GM21447 (cell line): ENCODE results near the gene TANGO6.
"Not testable (repeated sequence)": the region's sequence is repeated elsewhere in the genome, so short reads cannot be mapped to it uniquely, and the experiment has no call there.

Experiments
- ATAC-seq: cut with Tn5 transposase; IDR thresholded peaks from one replicate; pipeline ENCODE4 v1.9.1; 2021; ENCODE audit not compliant: unreplicated experiment

TANGO6 gene

DNA sequence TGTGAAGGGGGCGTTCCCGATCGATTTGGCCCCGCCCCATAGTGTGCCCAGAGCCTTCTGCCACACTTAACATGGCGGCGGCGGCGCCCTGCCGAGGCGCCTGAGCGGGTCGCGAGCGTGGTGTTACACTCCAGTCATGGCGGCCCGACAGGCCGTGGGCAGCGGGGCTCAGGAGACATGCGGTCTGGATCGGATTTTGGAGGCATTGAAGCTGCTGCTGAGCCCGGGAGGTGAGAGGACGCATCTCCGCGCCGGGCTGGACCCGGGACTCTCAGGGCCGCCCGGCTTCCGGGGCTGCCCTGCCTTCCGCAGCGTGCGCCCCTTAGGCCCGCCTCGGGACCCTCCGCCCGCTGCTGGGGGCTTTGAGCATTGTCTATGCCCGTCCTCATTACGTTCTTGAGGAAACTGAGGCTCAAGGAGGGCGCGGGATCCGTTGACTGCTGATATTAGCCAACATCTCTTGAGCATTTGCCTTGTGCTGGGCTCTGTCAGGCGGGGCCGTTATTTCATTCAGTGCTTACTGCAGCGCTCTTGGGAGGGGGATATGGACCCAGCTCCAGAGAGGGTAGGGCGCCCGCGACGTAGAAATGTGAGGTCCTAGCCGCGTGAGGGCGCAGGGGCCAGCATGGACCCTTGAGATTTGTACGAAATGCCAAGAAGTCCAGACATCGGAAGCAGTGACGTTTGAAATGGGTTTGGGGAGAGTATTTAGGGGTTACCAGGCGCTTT is at the start of gene TANGO6:
Gene TANGO6, plus strand, starts transcription at position 50 of the 729 bp plus-strand sequence. Its CDS starts 87 bp downstream, at position 137.
- peak; percentile 88 for ATAC-seq

DNA sequence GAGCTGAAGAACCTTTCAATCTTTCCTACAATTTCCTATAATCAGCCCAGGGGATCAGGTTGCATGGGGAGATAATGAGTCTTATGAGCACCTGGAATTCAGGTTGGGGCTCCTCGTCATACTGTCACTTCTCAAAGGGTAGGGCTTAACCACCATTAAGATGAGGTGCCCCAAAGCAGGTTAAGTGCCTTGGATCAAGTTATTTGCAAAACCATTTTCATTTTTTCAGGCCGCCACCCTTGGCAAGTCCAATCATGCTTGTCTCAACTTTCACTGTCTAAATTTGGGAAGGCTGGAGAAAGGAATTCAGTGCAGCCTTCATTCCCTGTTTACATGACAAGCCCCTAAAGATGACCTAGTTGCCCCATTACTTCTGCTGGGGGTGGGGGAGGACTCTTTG is 44.9 kb upstream of the TANGO6 start:
- no peak for ATAC-seq

DNA sequence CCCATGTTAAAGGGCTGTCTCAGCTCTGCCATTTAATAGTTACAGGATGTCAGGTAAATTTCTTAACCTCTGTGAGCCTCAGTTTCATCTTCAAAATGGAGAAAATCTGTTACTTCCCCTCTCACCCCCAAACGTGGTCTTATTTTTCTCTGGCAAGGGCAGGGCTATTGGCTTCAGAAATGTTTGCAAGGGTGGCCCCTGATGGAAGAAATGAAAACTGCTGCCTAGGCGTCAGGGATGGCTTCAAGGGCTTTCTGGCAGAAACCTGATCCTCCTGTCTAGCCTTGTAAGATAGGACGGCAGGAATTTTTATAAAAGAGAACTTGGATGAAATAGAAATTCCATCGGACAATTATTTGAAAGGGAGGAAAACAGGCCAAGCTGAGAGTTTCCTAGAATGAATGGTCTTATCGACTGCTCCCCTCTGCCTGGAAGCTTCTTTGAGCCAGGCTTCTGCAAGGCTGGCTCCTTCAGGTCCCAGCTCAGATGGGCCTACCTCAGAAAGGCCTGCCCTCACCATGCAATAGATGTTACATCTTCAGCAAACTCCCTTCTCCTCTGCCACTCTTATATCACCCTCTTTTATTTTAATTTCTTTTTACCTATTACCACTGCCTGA is 43.0 kb upstream of the TANGO6 start:
- ATAC-seq: peak; percentile 80

DNA sequence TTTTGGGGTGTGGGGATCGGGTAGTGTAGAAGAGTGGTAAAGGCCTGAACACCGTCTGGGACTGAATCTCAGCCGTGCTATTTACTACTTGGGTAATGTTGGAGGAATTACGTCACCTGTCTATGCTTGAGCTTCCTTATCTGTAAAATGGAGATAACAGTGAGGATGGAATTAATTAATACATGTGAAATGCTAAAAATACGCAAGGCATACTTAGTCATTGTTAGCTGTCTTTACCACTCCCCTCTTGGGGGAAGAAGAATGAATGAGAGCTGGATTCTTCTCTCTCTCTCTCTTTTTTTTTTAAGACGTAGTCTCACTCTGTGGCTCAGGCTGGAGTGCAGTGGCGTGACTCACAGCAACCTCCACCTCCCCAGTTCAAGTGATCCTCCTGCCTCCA is 41.1 kb upstream of the TANGO6 start:
- ATAC-seq: no peak

DNA sequence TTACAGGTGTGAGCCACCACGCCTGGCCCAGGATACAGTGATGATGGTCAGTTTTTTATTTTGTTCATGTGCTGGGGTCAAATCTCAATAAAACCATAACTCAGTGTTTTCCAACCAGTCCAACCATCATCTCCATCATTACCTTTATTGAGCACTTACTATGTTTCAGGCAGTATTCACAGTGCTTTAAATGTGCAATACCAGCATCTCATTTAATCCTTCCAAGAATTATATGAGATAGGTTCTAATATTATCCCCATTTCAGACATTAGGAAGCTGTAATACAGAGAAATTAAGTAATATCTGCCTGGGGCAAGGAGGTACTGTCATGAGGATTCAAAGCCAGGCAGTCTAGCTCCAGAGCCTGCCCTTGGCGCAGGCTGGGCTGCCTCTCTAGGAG is 36.9 kb upstream of the TANGO6 start:
- no peak for ATAC-seq

DNA sequence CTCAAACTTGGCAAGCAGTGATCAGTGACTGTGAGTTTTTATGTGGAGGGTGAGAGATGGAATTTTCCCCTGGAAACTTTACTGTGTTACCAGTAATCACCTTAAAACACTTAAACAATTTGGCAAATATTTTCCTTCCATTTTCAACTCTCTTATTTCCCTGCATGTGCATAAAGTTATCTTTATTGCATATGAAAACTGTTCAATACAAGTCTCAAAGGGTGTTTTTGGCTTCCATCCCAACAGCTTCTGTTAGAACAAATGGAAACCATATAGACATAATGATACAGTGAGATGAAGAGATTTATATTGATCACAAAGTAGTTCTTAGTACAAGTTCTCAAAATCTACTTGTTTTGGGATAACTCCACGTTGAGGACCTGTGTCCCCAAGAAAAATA is 36.4 kb upstream of the TANGO6 start:
- ATAC-seq: no peak

DNA sequence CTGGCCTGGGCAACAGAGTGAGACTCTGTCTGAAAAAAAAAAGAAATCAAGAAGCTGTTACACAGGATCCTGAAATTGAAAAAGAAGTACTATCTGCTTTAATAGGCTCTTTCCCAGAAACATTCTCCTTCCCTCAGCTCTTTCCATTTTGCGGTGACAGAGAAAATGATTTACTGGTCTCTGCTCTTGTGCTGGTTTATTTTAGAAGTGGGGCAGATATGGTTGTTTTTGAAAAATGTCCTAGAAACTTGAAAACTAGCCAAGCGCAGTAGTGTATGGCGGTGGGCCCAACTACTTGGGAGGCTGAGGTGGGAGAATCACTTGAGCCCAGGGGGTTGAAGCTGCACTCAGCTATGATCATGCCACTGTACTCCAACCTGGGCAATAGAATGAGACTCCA is 28.8 kb upstream of the TANGO6 start:
- no peak for ATAC-seq

DNA sequence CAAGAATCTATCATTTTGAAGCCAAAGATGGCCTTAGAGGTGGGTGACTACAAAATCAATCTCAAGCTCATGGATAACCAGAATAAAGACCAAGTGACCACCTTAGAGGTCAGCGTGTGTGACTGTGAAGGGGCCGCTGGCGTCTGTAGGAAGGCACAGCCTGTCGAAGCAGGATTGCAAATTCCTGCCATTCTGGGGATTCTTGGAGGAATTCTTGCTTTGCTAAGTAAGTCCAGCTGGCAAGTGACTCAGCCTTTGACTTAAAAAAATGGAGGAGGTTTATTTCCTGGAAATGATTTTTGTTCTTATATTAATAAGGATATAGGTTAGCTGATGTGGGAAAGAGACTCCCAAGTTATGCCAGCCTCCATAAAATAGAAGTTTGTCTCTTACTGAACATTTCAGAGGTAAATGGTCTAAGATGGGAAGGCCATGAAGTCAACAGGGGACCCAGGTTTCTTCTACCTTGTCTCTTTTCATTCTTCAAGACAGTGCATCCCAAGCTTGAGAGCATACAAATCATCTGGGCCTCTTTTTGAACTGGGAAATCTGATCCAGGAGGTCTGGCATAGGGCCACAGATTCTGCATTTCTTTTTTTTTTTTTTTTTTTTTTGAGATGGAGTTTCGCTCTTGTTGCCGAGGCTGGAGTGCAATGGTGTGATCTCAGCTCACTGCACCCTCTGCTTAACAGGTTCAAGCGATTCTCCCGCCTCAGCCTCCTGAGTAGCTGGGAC is 19.8 kb upstream of the TANGO6 start:
- ATAC-seq: no peak

DNA sequence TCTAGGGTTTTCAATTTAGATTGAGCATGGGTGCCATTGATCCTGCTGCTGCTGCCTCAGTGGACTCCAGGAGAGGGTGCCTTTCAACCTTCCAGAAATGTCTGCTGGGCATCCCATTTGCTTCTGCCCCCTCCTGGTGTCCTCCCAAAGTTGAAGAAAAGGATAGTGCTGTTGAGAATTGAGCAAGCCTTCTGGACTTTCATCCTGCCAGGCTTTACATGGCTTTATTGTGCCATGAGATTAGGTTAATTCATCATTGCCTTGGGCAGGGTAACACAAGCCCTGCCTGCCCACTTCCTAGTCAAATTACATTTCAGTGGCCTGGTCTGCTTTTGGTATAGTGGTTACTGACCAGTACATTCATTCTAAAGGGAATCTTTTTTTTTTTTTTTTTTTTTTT is 17.9 kb upstream of the TANGO6 start:
- no peak for ATAC-seq

DNA sequence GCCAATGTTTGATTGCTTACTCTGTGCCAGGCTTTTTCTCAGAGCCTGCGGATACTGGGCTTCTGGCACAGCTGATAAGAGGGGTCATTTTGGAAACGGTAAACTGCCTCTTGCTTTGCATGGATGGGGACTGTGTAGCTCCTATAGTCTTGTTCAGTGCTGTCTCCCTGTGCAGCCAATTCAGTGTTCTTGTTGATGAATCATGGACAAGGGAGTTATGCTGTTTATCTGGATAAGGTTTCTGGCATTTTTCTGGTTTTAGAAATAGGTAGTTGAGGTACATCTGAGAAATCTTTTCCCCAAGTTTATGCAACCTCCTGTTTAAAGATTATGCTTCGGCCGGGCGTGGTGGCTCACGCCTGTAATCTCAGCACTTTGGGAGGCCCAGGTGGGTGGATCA is 16.7 kb upstream of the TANGO6 start:
- no peak for ATAC-seq

DNA sequence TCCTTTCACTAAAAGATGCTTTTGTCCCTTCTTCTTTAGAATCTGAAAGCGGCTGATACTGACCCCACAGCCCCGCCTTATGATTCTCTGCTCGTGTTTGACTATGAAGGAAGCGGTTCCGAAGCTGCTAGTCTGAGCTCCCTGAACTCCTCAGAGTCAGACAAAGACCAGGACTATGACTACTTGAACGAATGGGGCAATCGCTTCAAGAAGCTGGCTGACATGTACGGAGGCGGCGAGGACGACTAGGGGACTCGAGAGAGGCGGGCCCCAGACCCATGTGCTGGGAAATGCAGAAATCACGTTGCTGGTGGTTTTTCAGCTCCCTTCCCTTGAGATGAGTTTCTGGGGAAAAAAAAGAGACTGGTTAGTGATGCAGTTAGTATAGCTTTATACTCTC is 10.1 kb upstream of the TANGO6 start:
- ATAC-seq: no peak

DNA sequence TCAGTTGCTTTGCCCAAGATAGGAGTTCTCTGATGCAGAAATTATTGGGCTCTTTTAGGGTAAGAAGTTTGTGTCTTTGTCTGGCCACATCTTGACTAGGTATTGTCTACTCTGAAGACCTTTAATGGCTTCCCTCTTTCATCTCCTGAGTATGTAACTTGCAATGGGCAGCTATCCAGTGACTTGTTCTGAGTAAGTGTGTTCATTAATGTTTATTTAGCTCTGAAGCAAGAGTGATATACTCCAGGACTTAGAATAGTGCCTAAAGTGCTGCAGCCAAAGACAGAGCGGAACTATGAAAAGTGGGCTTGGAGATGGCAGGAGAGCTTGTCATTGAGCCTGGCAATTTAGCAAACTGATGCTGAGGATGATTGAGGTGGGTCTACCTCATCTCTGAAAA is 8.8 kb upstream of the TANGO6 start:
- ATAC-seq: no peak

DNA sequence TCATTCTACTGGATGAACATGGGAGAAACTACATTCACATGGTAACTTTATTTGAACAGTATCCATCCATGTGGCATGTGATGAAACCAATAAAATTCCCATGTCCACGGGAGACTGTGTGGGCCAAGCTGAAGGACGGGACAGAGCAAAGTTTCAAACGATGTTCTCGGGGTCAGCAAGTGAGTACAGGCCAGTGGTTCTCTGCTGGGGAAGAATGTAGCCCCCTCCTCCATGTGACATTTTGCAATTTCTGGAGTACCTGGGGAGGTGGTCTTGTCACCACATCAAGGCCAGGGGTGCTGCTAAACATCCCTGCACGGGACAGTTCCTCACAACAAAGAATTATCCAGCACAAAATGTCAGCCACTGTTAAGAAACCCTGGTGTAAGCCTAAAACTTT is 7.4 kb upstream of the TANGO6 start:
- no peak for ATAC-seq

DNA sequence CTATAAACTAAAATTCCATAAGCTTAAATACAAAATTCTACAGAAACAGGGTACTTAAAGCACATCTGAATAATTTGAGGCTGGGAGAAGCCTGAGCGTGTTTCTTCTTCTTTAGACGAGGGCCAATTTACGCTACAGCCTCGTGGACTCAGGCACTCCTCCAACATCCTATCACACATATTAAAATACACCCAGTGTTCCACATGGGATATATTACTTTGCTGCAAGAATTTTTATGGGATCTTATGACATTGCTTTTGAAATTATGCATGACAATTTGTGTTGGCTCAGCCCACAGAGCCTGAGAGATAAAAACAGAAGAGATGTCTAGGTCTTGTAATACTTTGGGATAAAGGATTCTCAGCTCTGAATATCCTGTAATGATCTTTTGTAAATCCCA is 3.5 kb upstream of the TANGO6 start:
- ATAC-seq: no peak

DNA sequence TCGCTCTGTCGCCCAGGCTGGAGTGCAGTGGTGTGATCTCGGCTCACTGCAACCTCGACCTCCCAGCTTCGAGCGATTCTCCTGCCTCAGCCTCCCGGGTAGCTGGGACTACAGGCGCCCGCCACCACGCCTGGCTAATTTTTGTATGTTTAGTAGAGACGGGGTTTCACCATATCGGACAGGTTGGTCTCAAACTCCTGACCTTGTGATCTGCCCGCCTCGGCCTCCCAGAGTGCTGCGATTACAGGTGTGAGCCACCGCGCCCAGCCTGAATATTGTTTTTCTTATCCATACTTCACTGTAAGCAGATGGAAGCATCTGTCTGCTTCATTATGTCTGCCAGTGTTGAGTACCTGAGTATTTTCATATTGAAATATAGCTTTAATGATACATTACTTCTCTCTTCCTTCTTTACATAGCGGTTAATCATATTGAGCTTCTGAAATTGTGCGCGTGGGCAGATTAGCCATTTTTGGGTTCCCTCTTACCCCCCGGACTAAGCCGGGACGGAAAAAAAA is 308 bp upstream of the TANGO6 start:
- ATAC-seq: not testable (repeated sequence)

DNA sequence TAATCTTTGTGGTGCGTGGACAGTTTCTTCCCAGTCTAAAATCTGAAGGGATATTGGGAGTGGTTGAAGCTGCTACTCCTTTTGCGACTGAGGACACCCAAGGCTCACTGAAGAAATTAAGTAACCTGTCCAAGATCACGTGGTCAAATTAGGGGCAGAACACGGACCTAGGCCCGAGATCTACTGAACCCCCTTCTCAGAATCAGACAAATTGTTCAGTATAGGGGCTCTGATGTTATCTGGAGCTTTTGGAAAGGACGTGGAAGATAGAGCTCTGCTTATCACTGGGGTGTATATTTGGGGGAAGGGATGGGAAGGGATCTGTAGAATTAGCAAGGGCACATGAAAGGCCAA is 857 bp downstream of the TANGO6 start:
- no peak for ATAC-seq

DNA sequence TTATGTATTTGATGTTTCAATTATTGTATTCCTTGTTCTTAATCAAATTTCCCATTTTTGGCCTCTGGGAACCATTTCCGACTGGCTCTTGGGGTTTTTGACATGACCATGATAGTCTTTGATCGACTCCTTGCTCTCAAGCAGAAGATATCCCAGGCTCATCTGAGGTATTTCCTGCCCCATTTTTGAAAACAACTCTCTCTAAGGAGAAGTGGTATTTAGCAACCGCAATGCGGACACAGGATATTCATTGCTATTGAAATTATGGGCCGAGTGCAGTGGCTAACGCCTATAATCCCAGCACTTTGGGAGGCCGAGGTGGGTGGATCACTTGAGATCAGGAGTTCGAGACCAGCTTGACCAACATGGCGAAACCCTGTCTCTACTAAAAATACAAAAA is 5.5 kb downstream of the TANGO6 start:
- ATAC-seq: no peak

DNA sequence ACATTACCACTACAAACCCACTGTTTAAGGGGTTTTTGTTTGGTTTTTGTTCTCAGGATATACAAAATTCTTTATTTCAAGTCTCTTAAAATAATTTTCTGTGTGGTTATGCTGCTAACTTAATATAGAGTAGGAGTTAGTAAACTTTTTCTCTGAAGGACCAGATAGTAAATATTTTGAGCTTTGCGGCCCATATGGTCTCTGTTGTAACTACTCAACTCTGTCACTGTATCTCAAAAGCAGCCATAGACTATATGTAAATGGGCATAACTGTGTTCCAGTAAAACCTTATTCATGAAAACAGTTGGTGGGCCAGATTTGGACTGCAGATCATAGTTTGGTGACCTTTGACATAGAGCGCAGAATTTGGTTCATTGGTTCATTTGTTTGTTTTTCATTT is 7.2 kb downstream of the TANGO6 start:
- ATAC-seq: no peak

DNA sequence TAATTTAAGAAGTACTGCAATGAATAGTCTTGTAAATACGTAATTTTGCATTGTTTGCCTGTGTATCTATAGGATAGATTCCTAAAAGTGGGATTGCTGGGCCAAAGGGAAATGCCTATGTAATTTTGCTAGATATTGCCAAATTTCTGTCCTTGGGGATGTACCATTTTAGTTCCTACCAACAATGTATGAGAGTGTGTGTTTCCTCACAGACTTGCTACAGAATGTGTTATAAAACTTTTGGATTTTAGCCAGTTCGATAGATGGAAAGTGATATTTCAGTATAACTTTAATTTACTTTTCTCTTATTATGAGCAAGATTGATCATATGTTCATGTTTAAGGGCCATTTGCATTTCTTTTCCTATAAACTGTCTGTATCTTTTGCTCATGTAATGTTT is 8.3 kb downstream of the TANGO6 start:
- no peak for ATAC-seq

DNA sequence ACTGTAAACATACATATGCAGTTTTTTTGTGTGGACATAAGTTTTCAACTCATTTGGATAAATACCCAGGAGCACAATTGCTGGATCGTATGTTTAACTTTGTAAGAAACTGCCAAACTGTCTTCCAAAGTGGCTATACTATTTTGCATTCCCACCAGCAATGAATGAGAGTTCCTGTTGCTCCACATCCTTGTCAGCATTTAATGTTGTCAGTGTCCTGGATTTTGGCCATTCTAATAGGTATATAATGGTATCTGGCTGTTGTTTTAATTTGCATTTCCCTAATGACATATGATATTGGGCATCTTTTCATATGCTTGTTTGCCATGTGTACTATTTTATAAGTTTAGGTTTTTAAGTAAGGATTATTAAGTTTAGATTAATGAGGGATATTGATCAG is 14.1 kb downstream of the TANGO6 start:
- ATAC-seq: no peak

DNA sequence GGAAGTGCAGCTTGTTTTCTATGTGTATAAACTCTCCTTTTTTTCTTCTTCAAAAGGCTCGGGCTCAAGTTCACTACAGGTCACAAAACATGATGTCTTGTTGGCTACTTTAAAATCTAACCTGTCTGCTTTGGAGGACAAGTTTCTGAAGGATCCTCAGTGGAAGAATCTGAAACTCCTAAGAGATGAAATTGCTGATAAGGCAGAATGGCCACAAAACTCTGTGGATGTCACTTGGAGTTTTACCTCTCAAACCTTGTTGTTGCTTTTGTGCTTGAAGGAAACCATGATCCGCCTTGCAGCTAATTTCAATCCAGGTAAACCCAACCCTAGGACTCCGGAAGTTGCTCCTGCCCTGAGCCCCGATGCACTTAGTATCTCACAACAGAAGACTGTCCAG is 16.5 kb downstream of the TANGO6 start:
- ATAC-seq: no peak
